HG03095 (cell line): ENCODE data around the gene SPATA13.

Experiments
- ATAC-seq: cut with Tn5 transposase; IDR thresholded peaks from one replicate; pipeline ENCODE4 v1.9.1; 2021; ENCODE audit warnings: moderate library complexity; ENCODE audit not compliant: unreplicated experiment

SPATA13 gene

DNA sequence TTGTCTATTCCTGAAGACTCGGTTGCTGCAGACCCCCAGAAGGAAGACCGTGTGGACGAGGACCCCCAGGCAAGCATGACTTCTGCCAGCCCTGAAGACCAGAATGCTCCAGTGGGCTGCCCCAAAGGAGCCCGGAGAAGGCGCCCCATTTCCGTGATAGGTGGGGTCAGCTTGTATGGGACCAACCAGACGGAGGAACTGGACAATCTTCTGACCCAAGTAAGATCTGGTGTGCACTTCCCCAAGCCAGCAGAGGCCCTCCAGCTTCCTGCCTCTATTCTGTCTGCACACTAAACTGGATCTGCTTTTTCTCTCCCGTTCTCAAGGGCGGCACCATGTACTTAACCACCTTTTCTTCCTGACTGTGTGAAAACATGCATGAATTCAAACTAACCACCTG, 89.1 kb downstream of the SPATA13 start:
- ATAC-seq: no peak

DNA sequence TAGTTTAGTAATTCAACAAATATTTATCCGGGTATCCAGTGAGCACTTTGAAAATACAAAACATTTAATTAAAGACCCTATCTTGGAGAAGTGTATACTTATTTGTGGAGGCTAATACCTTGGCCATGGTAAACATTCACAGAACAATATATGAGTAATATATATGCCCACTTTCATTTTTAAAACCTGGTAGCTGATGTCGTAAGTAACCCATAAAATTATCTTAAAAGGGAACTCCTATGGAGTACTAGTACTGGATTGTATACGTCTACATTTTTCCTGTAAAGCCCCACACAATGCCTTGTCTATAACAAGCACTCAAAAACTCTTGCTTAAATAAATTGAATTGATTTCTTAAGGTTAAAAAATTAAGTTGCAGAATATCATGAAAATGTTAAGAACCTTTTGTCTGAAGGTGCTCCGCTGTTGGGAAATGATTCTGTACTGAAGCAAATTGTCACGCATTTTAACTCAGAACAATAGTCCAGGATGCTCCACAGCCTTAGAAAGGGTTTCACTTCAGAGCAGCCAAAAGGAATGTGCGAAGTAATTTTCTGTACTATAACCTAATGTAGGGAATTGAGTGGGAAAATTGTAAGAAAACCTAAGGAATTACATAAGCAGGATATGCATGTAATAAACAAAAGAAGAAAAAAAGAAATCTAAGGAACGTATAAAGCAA, 90.0 kb downstream of the SPATA13 start:
- no peak for ATAC-seq

DNA sequence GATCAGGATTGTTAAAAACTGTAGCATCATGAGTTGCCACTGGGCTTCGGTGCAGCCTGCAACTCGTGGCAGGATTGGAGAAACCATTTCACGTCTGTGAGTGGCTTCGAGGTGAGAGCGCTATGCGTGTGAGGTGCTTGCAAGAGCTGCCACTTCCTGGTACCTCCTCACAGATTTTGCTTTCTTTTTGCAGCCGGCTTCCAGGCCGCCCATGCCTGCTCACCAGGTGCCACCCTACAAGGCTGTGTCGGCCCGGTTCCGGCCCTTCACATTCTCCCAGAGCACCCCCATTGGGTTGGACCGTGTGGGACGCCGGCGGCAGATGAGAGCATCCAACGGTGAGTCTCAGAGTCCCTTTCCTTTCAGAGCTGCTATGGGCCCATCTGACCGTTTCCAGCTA, 91.0 kb downstream of the SPATA13 start:
- ATAC-seq: no peak

DNA sequence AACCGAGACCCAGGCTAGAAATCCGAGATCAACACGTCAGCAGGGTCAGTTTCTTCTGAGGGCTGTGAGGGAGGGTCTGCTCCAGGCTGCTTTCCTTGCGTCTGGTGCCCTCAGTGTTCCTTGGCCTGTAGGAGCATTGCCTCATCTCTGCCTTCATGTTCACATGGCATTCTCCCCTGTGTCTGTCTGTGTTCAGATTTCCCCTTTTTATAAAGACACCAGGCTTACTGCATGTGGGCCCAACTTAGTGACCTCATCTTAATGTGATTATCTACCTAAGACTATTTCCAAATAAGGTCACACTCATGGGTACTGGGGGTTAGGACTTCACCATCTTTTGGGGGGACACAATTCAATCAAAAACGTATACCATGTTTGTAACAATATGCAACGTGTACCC, 91.6 kb downstream of the SPATA13 start:
- ATAC-seq: no peak

DNA sequence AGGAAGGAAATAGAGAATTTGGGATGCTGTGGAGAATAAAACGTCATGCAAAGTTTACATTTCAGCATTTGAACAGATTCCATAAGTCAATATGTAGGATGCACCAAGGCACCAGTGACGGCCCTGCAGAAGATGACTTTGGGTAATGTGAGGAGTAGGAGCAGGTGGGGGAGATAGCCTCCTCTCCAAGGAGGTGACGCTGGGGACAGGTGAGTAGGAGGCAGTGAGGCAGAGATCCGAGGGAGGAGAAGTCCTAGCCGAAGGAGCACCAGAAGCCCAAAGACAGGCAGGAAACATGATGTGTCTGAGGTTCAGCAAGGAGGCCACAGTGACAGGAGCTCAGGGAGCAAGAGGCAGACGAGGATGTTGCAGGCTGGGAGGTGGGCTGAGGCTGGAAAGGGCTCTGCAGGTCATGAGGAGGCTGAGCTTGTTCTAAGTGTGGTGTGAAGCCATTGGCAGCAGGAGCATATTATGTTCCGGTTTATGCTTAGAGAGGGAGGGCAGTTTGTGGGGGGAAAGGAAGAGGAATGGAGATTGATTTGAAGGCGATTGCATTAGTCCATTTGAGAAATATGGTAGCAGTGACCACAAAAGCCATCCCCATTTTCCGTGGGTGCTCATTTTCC, 93.1 kb downstream of the SPATA13 start:
- ATAC-seq: no peak

DNA sequence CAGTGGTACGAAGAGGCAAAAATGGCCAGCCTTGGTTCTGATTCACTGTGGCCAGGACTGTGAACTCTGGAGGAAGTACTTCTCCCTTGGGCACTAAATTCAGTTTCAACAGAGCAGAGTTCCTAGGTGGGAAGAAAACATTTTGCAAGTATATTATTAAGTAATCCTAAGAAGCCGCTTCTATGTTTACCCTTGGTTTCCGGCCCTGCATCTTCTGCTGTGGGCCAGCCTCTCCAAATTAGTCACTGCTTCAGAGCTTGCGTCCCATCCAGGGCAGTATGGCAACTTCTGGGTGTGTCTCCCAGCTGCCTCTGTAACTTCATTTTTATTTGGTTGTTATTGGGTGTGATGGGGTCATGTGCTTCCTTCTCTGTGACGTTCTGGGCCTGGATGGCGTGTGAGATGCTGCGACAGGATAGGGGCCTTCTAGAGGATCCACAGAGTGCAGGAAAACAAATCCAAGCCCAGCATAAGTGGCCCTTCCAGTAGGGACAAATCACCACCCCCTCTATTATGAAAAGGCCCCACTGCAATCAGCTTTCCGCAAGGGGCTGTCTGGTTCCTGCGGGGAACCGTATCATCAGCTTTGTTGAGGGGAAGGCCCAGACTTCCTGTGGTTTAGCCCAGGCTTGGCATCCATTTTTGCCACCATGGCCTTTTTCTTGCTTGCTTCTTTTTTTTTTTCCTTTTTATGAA, 93.8 kb downstream of the SPATA13 start:
- ATAC-seq: no peak

DNA sequence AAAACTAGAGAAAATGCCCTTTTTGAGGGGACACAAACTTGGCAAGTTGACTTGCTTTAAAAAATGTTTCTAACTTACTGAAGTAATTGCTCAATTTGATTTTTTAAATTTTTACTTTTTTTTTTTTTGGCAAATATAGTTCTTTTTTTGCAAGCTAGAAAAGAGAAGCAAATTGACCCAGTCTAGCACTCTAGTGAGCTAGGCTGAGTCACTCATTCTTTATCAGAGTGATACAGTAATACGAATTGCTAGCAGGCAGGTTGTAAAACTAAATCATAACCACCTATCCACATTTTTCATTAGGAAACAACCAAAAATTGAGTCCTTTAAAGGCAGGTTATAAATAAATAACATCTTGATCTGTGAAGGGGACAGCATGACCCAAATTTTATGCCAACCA, 97.0 kb downstream of the SPATA13 start:
- ATAC-seq: no peak

DNA sequence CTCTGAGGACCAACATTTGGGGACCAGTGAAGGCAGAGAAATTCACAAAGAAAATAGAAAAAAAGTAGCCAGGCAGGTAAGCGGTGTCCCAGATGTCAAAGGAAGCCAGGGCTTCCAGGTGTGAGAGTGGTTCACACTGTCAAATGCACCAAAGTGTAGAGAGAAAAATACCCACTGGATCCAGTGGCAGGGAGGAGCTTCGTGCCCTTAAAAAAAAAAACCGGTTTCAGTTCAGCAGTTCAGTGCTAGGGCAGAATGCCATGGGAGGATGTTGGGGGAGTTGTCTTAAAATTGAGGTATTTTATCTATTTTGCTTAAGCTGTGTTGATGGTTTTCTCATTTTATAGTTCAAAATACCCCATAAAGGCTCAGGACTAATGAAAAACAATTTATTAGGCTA, 101.0 kb downstream of the SPATA13 start:
- no peak for ATAC-seq

DNA sequence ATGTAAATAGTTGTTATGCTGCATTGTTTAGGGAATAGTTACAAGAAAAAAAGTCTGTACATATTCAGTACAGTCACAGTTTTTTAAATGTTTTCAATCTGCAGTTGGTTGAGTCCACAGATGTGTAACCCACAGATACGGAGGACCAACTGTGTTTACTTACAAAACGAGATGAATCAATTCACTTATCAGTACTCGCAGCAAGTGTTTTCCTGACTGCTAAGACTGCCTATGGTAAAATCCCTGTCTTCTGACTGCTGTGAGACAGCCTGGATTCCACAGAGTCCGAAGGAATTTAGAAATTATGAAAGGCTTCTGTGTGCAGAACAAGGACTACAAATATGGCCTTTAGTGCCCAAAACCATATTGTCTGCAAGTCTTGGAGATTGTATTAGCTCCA, 103.1 kb downstream of the SPATA13 start:
- no peak for ATAC-seq

DNA sequence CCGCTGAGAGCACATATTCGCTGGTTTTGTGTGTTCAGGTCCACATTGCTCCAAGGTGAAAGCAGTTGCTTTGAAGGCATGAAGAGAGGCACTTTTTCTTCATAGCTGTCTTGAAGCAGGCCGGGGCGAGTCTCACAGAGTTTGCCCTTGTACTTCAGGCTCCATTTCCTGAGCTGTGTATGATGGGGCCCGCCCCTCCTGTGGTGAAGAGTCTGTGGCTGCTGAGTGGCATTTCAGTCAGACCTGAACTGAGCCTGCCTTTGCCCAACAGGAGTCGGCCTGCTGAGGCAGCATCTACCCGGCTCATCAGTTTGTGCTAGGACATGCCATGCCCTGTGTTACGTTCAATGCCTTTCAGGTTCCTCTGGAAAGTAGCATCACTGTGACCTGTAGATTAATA, 104.5 kb downstream of the SPATA13 start:
- peak; percentile 51 for ATAC-seq

DNA sequence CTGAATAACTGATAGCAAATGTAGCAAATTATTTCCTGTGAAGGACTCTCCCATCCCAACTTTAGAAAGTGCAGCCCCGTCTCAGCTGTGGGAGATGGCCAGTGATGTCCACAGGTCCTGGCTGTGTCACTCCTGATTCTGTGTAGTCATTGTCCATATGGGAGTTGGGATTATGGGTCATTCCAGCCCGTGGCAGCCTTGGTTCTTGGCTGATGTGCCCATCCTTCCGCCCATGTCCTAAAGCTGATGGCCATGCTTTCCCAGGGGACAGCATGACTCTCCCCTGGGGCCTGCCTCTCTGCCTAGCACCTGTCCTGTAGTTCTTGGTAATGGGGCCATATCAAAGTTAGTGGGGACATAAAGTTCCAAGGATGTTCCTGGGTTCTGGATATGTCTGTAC, 104.9 kb downstream of the SPATA13 start:
- no peak for ATAC-seq

DNA sequence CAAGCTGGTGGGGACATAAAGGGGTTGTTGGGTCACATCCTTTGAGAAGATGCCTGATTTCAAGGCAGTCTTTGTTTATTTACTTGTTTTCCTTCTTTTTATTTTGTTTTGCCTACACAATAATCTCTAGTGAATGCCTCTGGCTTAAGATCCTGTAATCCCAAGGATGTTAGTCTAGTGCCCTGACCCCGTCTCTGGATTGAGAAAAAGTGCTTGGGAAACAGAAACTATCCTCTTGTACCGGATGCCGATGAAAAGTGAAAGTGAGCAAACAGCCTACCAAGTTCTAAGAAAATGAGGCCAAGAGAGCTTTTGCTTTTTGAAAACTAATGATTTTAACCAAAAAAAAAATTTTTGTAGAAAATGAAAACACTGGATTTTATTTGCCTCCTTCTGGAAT, 106.8 kb downstream of the SPATA13 start:
- ATAC-seq: no peak

DNA sequence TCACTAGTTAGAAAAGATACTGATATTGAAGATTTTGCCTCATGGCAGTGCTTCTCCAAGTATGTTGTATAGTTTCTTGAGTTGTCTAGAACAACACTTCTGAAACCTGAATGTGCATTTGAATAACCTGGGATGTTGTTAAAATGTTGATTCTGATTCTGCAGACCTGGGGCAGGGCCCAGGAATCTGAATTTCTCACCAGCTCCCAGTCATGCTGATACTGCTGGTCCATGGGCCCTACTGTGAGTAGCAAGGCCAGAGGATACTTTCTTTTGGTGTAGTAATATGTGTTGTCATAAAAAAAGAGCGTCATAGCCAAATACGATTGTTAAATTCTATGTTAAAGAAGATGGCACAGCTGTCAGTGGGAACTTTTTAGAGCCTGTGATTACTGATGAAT, 107.3 kb downstream of the SPATA13 start:
- no peak for ATAC-seq

DNA sequence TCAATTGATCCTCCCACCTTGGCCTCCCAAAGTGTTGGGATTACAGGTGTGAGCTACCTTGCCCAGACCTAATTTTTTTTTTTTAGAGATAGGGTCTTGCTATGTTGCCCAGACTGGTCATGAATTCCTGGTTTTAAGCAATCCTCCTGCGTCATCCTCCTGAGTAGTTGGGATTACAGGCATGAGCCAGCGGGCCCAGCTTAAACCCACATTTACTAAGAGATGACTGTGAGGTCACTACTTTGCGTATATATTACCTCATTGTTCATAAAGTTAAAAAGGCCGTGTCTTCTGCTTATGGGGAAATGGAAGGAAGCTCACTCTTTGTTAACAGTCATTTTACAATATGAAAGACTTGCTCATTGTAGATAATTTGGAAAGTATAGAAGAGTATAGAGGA, 109.3 kb downstream of the SPATA13 start:
- no peak for ATAC-seq

DNA sequence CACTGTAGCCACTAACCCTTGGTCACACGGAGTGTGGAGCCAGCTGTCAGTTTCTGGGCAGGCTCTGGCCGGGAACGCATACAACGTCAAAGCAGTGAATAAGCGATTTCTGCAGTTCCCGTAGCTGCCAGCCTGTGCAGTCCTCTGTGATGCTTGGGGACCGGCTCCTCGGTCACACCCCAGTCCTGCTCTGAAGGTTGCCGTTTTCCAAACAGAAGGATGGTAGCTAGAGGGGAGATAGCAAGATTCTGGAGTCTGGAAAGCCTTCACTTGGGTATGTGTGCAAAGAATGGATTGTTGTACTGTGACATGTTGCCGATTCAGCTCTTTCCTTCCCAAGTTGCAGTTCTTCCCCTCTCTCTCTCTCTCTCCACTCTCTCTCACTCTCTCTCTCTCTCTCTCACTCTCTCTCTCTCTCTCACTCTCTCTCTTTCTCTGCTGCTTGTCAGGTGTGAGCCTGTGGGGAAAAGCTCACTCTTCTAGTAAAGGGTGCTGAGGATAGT, 110.2 kb downstream of the SPATA13 start:
- peak; percentile 48 for ATAC-seq

DNA sequence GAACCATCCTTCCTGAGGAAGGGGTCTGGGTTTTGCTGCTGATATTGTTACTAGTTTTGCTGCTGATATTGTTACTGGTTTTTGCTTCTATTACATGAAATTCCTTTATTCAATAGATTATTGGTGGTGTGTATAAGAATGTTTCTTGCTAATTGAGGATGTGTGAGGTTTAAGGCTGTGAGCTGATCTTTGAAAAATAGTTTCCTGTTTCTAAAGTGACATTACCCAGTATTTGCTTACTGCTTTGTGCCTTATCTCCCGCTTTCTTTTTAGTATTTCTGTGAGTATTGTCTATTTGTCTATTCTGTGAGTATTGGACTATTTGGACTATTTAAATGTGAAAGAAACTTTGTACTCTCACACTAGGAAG, 110.7 kb downstream of the SPATA13 start:
- no peak for ATAC-seq

DNA sequence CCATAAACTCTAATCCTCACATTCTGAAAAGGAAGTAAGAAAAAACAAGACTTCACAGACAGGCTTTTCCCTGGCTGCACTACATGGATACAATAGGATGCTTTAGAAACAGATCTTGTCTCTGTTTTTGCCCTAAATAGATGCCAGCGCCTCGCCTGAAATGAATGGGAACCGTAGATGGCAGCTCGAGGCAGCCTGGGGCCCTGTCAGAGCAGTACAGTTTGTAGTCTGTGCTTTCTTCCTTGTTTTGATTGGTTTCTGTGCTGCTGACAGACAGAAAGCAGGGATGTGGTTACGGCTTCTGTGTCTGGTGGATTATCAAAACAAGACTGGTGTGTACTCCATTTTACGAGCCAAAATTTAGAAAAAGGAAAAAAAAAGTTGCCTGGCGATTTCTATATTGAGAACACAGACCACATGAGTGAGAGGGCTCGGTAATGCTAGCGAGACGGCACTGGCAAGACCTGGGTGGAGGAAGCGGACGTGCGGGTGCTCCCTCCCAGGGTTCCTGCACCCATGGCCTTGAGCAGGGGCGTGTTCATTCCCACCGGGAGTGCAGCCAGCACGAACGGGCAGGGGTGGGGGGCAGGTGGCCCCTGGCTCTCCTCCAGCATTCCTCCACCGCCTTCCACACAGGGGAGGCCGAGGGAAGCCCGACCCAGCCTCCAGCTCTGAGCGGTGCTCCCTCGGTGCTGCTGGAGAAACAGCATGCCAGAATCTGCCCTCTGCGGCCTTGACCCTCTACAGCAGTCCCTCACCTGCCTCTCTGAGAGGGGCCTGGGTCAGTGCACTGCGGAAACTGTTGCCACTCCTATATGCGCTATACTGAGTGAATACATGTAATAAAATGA, 111.3 kb downstream of the SPATA13 start:
- ATAC-seq: peak; percentile 41

DNA sequence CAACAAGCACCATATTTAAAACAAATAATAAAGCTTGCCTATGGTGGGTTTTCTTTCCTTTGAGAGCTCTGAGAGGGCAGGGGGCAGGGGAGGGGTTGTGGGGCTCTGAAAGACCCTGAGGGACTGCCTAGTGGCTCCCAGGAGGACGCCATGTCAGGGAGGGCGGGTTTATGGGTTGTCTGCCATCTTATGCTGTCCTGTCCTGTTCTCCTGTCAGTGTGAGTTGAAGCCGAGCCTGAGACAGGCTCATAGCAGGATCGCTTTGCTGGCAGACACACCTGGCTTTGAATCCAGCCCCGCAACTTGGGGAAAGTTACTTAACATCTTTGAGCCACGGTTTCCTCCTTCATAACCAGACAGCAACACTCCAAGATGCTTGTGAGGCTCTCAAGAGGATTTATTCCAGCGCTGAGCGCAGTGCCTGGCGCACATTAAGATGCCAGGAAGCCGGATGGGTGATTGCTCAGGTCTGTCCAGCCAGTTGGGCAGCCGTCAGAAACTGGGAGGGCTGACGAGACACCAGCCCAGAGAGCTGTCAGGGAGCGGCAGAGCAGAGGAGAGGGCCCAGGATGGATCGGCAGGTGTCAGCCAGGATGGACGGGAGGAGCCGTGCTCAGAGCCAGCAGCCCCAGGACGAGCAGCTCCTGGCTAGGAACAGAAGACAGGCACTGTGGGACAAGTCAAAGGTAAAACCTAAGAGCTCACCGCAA, 112.1 kb downstream of the SPATA13 start:
- ATAC-seq: no peak

DNA sequence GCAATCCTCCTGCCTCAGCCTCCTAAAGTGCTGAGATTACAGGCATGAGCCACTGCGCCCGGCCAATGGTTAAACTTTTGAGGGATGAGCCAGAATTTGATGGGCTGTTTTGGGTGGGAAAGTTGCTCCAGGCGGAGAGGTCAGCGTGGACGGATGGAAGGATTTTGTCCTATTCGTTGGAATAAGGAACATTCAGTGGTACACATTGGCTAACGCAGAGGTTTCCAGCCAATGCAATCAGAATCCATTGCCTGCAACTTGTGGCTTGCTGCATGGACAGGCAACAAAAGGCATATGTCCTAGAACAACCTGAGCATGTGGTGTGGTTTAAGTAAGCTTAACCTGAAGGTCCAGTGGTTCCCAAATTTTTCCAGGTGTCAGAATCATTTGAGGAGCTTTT, 113.4 kb downstream of the SPATA13 start:
- ATAC-seq: no peak

DNA sequence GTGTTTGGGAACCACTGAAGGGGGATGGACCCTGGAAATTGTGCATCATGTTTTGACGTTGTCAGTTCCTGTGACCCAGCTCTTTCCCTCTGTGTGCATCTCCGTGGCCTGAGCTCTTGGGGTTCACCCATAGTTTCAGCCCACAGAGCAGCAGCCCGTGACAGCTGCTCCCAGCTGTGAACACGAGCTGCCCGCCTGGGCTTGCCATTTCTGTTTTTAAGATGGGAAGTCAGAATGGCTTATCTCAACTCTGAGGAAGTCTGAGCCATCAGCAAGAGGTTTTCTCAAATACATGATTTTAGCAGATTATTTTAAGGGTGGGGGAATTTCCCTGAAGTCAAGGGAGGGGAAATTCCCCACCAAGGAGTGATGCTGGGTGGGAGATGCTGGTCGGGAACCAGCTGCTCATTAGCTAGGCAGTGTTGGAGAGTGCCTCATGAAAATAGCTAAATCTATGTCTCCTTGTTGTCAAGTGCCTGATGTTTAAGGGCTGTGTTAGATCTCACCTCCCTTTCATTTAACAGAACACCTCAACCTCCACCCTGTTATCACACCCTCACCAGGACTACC, 114.0 kb downstream of the SPATA13 start:
- peak; percentile 50 for ATAC-seq
